A549 (cell line): Measurements from ENCODE around the gene NHEJ1.
A peak's percentile ranks its signal among the peaks of the same experiment; 100 is the strongest.

Experiments used
- BCL3 ChIP-seq: fragments of >200 bp; sonication (Bioruptor Twin); formaldehyde crosslinking; IDR thresholded peaks from 3 replicates; pipeline ENCODE4 v1.6.1; 2016
- CEBPB ChIP-seq, 2 experiments: fragments of >200 bp in 1 of 2; sonication (Bioruptor Twin) in 1 of 2; formaldehyde crosslinking in 1 of 2; IDR thresholded peaks; 2 replicates each; pipeline ENCODE4 v1.6.1; 2012 to 2016
- CHD2 ChIP-seq: fragments of 150-350 bp; IDR thresholded peaks from 2 replicates; pipeline ENCODE4 v1.6.1; 2014; ENCODE audit warnings: low read length; ENCODE audit not compliant: partially characterized antibody
- CTCF ChIP-seq: fragments of >200 bp; sonication (Bioruptor Twin); formaldehyde crosslinking; IDR thresholded peaks from 3 replicates; pipeline ENCODE4 v1.5.1; 2016
- ELK1 ChIP-seq: fragments of 150-350 bp; IDR thresholded peaks from 2 replicates; pipeline ENCODE4 v1.6.1; 2014; ENCODE audit warnings: low read depth, mild to moderate bottlenecking, low read length
- EP300 ChIP-seq, 2 experiments: fragments of >200 bp; sonication (Bioruptor Twin); formaldehyde crosslinking; IDR thresholded peaks; 2 replicates in 1 of 2; 3 replicates in 1 of 2; pipeline ENCODE4 v1.6.1; 2016 to 2017
- HEYL ChIP-seq: fragments of 250-450 bp; sonication (Bioruptor Pico); IDR thresholded peaks from 2 replicates; pipeline ENCODE4 v1.8.0; 2021; ENCODE audit warnings: mild to moderate bottlenecking, moderate library complexity
- MAFK ChIP-seq: fragments of 450-650 bp; IDR thresholded peaks from 2 replicates; pipeline ENCODE4 v1.6.1; 2014; ENCODE audit not compliant: partially characterized antibody
- POLR2A ChIP-seq: IDR thresholded peaks from 2 replicates; pipeline ENCODE4 v1.6.1; 2012; ENCODE audit warnings: mild to moderate bottlenecking, low read length
- RAD21 ChIP-seq, 2 experiments: fragments of >200 bp in 1 of 2; sonication (Bioruptor Twin) in 1 of 2; formaldehyde crosslinking in 1 of 2; IDR thresholded peaks in 1 of 2; conservative IDR thresholded peaks in 1 of 2; 2 replicates in 1 of 2; 3 replicates in 1 of 2; pipeline ENCODE4 v1.6.1; 2012 to 2018; ENCODE audit warnings: inconsistent platforms in 1 of 2
- RCOR1 ChIP-seq: fragments of 150-350 bp; IDR thresholded peaks from 2 replicates; pipeline ENCODE4 v1.6.1; 2014; ENCODE audit warnings: antibody characterized with exemption, low read length, low read depth
- REST ChIP-seq: fragments of 200-600 bp; sonication (generic); IDR thresholded peaks from 2 replicates; pipeline ENCODE4 v1.6.1; 2016; ENCODE audit warnings: antibody characterized with exemption, mild to moderate bottlenecking, moderate library complexity

GRCh38 chr2:219176818-219177551 lies 16.4 kb upstream of the NHEJ1 start, which contains the start of gene CNPPD1:
- TF ChIP-seq RAD21 (conservative IDR thresholded peaks at IDR 0.05 in 1 of 2, IDR thresholded peaks at IDR 0.05 in 1 of 2) = no peak
- TF ChIP-seq EP300 (IDR thresholded peaks at IDR 0.05) = no peak
- no peak for TF ChIP-seq REST
- peak; percentile 55; the same call in 1 of the 3 replicates for TF ChIP-seq BCL3
- 0 out of 2 replicates have a peak, but pooled peaks have one; percentile 26 for TF ChIP-seq RCOR1
- TF ChIP-seq CTCF = no peak
- TF ChIP-seq ELK1 = no peak
- TF ChIP-seq POLR2A = peak; percentile 77
- no peak for TF ChIP-seq HEYL
- no peak for TF ChIP-seq CHD2
- TF ChIP-seq CEBPB (IDR thresholded peaks at IDR 0.05) = no peak
- TF ChIP-seq MAFK = no peak
